Endodermal cell (in vitro differentiated cells): ENCODE data around the gene C1orf94. TPM values are rescaled to one million over a fixed set of nuclear protein-coding genes. Genes with fewer than 3 reads are reported as not detected.

Experiments used
- DNase-seq: peaks from one replicate; pipeline ENCODE4 v3.0.0-alpha.2; 2017
- H3K27ac ChIP-seq: 2 replicates; pipeline ENCODE4 v1.5.1; 2013; ENCODE audit warnings: mild to moderate bottlenecking, low read depth, low read length, moderate library complexity
- H3K27me3 ChIP-seq: 2 replicates; pipeline ENCODE4 v1.6.1; 2013; ENCODE audit warnings: mild to moderate bottlenecking, low read length, moderate library complexity; ENCODE audit not compliant: insufficient read depth, control insufficient read depth, poor library complexity, severe bottlenecking
- H3K36me3 ChIP-seq: 2 replicates; pipeline ENCODE4 v1.7.0; 2013; ENCODE audit warnings: mild to moderate bottlenecking, low read length, moderate library complexity; ENCODE audit not compliant: control insufficient read depth, insufficient read depth
- H3K4me1 ChIP-seq: one replicate; pipeline ENCODE4 v1.7.0; 2013; ENCODE audit warnings: low read length; ENCODE audit not compliant: control insufficient read depth, insufficient read depth
- H3K4me3 ChIP-seq: 2 replicates; pipeline ENCODE4 v1.5.1; 2013; ENCODE audit warnings: mild to moderate bottlenecking, low read length, moderate library complexity
- H3K9ac ChIP-seq: 2 replicates; pipeline ENCODE4 v1.6.1; 2013; ENCODE audit warnings: mild to moderate bottlenecking, low read length, moderate library complexity; ENCODE audit not compliant: poor library complexity, severe bottlenecking; ENCODE audit errors: extremely low read depth
- H3K9me3 ChIP-seq: 2 replicates; pipeline ENCODE4 v1.6.1; 2013; ENCODE audit warnings: mild to moderate bottlenecking, low read length, moderate library complexity; ENCODE audit not compliant: control insufficient read depth
- H3K27ac Mint-ChIP-seq: 2 replicates; pipeline ENCODE4 v1.8.0; 2020; ENCODE audit warnings: mixed read lengths
- H3K27me3 Mint-ChIP-seq: 2 replicates; pipeline ENCODE4 v1.8.0; 2021; ENCODE audit warnings: mild to moderate bottlenecking, mixed read lengths; ENCODE audit not compliant: insufficient read depth
- H3K36me3 Mint-ChIP-seq: 2 replicates; pipeline ENCODE4 v1.8.0; 2020; ENCODE audit warnings: low read depth, mixed read lengths
- H3K4me1 Mint-ChIP-seq: 2 replicates; pipeline ENCODE4 v1.8.0; 2020; ENCODE audit warnings: mixed read lengths
- H3K4me3 Mint-ChIP-seq: 2 replicates; pipeline ENCODE4 v1.8.0; 2020; ENCODE audit warnings: mild to moderate bottlenecking, moderate library complexity, mixed read lengths
- H3K9me3 Mint-ChIP-seq: 2 replicates; pipeline ENCODE4 v1.8.0; 2020; ENCODE audit warnings: mild to moderate bottlenecking, mixed read lengths
- CTCF ChIP-seq: fragments of 200-600 bp; sonication (generic); conservative IDR thresholded peaks from 2 replicates; pipeline ENCODE4 v1.5.0; 2021; ENCODE audit warnings: antibody characterized with exemption, mild to moderate bottlenecking
- WGBS, 2 experiments: methylation state at CpG; one replicate each; pipeline versions ENCODE4 v1.1.5 to v1.1.7; 2013; ENCODE audit warnings: missing lambda C conversion rate in 2 of 2, mixed read lengths in 1 of 2; ENCODE audit not compliant: insufficient coverage in 1 of 2, insufficient read length in 1 of 2; 5-methylcytosine and 5-hydroxymethylcytosine counted together
- total RNA-seq, 2 donors: library from RNA; stranded (reverse); fragmentation: NEBNext Ultra II Directional in 1 of 2; extraction: Animal tissue kit (Norgen Biotek cat#: 25700) in 1 of 2; gene quantifications; 2 replicates in 1 of 2; 3 replicates in 1 of 2; pipeline ENCODE4 v1.2.1, GENCODE V29; 2021

The C1orf94 gene
- total RNA-seq, 2 donors from 2014 or later: 0.15 to 0.29 TPM

DNA sequence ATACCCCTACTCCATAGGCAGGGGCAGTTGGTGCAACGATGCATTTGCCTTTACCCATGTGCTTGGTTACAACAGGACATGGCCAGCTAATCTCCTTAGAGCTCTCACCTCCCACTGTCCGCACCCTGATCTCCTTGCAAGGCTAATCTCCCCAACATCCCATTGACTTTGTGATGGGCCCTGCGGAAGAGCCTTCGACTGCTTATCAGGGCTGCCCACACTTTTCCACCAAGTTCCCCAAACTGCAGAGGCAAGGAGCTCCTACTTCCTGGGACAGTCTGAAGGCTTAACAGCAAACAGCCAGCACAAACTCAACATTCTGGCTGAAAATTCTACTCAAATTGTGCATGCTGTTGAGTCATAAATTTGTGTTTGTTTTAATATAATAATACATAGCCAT lies 36.0 kb downstream of the C1orf94 start:
- Mint-ChIP-seq H3K36me3 (no peaks in the 10 kb centered on the region), H3K4me3 (no peak overlapping the region), H3K27me3 (peaks cover 39% of the 10 kb centered on the region), H3K9me3 (no peaks in the 10 kb centered on the region), H3K27ac (no peak overlapping the region), H3K4me1 (peaks cover 4% of the 10 kb centered on the region)
- WGBS, 2 experiments: 94 to 100% methylated on average over 1 to 4 of the region's 4 CpGs
- Histone ChIP-seq H3K27ac (no peak overlapping the region), H3K9ac (no peak overlapping the region), H3K36me3 (no peaks in the 10 kb centered on the region), H3K27me3 (peaks cover 52% of the 10 kb centered on the region), H3K4me3 (no peak overlapping the region), H3K9me3 (no peaks in the 10 kb centered on the region), H3K4me1 (no peaks in the 10 kb centered on the region)
- DNase-seq: no peak
- no peak for TF ChIP-seq CTCF

DNA sequence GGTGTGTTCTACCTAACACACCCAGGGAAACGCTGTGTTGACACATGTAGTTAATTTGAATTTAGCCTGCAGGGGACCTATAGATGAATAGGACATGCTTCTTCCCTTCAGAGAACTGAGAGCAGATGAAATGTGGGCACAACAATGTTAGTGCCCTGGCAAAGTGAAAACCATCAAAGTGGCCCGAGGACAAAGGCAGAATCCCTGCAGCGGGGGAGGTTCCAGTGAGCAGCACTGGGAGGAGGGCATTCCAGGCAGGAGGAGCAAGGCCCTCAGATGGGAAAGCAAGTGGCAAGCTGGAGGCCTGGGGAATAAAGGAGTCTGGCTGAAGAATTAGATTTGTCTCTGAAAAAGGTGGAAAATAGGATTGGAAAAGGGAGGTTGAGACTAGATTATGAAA lies 37.2 kb downstream of the C1orf94 start:
- 63 to 70% methylated on average over 2 to 3 of the region's 3 CpGs for WGBS, 2 experiments
- no peak for DNase-seq
- no peak for TF ChIP-seq CTCF
- Mint-ChIP-seq H3K27ac (no peak overlapping the region), H3K4me3 (no peak overlapping the region), H3K9me3 (no peaks in the 10 kb centered on the region), H3K27me3 (peaks cover 35% of the 10 kb centered on the region), H3K36me3 (no peaks in the 10 kb centered on the region), H3K4me1 (peaks cover 4% of the 10 kb centered on the region)
- H3K4me3 ChIP-seq: no peak overlapping the region
- no peaks in the 10 kb centered on the region for H3K36me3 ChIP-seq
- H3K27ac ChIP-seq: no peak overlapping the region
- peaks cover 50% of the 10 kb centered on the region for H3K27me3 ChIP-seq
- no peak overlapping the region for H3K9ac ChIP-seq
- no peaks in the 10 kb centered on the region for H3K4me1 ChIP-seq
- no peaks in the 10 kb centered on the region for H3K9me3 ChIP-seq

DNA sequence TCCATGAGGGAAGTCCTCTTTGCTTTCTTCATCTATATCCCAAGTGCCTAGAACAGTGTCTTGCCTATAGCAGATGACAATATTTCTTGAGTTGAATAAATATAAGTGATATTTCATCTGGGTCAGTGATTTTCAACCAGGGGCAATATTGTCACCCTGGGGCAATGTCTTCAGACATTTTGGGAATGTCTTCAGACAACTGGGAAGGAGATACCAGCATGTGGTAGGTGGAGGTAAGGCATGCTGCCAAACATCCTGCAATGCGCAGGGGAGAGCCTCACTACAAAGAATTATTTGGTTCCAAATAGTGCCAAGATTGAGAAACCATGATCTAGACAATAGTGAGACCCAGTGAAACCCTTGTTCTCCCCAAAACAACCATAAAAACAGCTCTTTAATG lies 54.7 kb downstream of the C1orf94 start:
- no peak overlapping the region for H3K27ac Mint-ChIP-seq
- no peaks in the 10 kb centered on the region for H3K36me3 Mint-ChIP-seq
- TF ChIP-seq CTCF: no peak
- Histone ChIP-seq H3K27ac (no peak overlapping the region), H3K9me3 (no peaks in the 10 kb centered on the region), H3K9ac (no peak overlapping the region), H3K36me3 (no peaks in the 10 kb centered on the region), H3K4me3 (no peak overlapping the region), H3K4me1 (no peaks in the 10 kb centered on the region), H3K27me3 (peaks cover 27% of the 10 kb centered on the region)
- 86 to 100% methylated on average over 1 of the region's 1 CpG for WGBS, 2 experiments
- H3K9me3 Mint-ChIP-seq: no peaks in the 10 kb centered on the region
- no peak for DNase-seq
- peaks cover 45% of the 10 kb centered on the region for H3K27me3 Mint-ChIP-seq
- H3K4me1 Mint-ChIP-seq: peaks cover 8% of the 10 kb centered on the region
- H3K4me3 Mint-ChIP-seq: no peak overlapping the region
